Muscle of leg (tissue), 11 donors: ENCODE measurements around the gene MYO1E. TPM values are rescaled to one million over a fixed set of nuclear protein-coding genes. Genes with fewer than 3 reads are reported as not detected.

Source experiments
- DNase-seq: peaks from one replicate; pipeline ENCODE4 v3.0.0; 2013
- H3K27ac ChIP-seq: one replicate; pipeline ENCODE4 v1.5.1; 2013; ENCODE audit warnings: mild to moderate bottlenecking, low read length, control low read depth
- H3K27me3 ChIP-seq: one replicate; pipeline ENCODE4 v1.6.1; 2013; ENCODE audit warnings: low read length; ENCODE audit not compliant: control insufficient read depth, insufficient read depth
- H3K36me3 ChIP-seq: one replicate; pipeline ENCODE4 v1.6.1; 2013; ENCODE audit warnings: low read length; ENCODE audit not compliant: control insufficient read depth, insufficient read depth
- H3K4me1 ChIP-seq: one replicate; pipeline ENCODE4 v1.6.1; 2013; ENCODE audit warnings: low read length; ENCODE audit not compliant: control insufficient read depth, insufficient read depth
- H3K4me3 ChIP-seq: one replicate; pipeline ENCODE4 v1.5.1; 2013; ENCODE audit warnings: low read length, control low read depth
- H3K9me3 ChIP-seq: replicated peaks from 2 replicates; pipeline ENCODE4 v1.6.1; 2013; ENCODE audit warnings: low read depth, low read length; ENCODE audit not compliant: control insufficient read depth
- WGBS: methylation state at CpG from one replicate; pipeline ENCODE4 v1.1.5; 2013; ENCODE audit warnings: missing lambda C conversion rate; ENCODE audit not compliant: insufficient coverage; 5-methylcytosine and 5-hydroxymethylcytosine counted together
- polyA plus RNA-seq, 8 donors: library from polyadenylated mRNA; unstranded; fragments of 120-200 nt; gene quantifications; one replicate each; pipeline versions ENCODE4 v1.2.1 to v1.2.3, GENCODE V29; 2013; ENCODE audit warnings: inconsistent platforms in 1 of 8, low replicate concordance in 1 of 8; ENCODE audit not compliant: insufficient read length in 8 of 8, insufficient read depth in 1 of 8
- total RNA-seq: library from RNA; stranded (reverse); fragments of 120-200 nt; gene quantifications from one replicate; pipeline ENCODE4 v1.2.4, GENCODE V29; 2013

The MYO1E gene
- total and polyA plus RNA-seq, 9 donors: 30.2 to 44.0 (median 36.1) TPM

DNA sequence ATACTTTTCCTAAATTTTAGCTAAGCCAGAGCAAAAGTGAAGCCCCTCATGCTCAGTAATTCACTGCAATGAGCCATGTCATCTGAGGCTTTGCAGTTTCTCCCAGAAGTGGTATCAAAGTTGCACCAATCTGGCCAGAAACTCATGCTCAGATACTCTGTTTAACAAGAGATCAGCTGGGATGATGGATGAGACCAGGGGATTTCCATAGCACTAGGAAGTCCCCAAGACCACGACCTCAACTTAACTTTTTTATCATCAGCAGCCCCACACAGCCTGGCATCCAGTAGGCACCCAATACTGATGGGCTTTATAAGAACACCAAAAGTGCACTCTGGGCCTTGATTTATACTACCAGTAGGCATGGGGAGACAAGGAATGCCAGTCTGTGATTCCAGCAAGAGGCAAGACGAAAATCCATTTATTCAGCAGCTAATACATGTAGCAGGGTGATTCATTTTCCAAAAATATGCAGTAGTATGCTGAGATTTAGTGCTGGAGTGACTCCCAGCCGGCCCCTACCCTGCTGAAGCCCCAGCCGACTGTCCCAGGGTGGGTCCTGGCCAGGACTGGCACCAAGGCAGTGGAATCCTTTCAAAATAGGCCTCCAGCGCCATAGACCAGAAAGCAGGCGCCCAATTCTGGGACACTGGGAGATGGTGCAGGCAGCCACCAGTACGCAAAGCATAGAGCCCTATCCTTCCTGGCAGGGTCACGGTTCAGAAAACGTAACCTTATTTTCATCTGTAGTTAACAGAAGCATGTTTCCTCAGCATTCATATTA lies 166.6 kb downstream of the MYO1E start:
- H3K36me3 ChIP-seq: peaks cover 54% of the 10 kb centered on the region
- 79% methylated on average over 5 of the region's 9 CpGs for WGBS
- no peak for DNase-seq

DNA sequence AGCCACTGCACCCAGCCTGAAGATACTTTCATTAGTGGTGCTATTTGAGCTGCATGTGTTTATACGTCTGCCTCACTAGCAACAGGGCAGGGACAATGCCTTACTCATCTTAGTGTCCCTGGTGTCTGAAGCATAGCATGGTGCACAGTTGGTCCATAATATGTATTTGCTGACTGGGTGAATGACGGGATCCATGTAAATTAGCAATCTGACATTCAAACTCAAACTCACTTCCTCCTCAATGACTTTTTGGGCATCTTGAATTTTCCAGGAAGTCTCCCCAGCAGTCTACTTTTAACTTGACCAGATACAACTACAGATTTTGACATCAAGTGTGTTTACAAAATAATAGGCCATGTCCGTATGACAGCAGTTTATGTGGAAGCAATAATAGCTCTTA lies 169.0 kb downstream of the MYO1E start:
- peaks cover 57% of the 10 kb centered on the region for H3K36me3 ChIP-seq

More for the DNA sequence above, 166.6 kb downstream of the MYO1E start:
- H3K9me3 ChIP-seq: no peaks in the 10 kb centered on the region
- no peaks in the 10 kb centered on the region for H3K27me3 ChIP-seq
- H3K27ac ChIP-seq: no peak overlapping the region
- H3K4me1 ChIP-seq: peaks cover 2% of the 10 kb centered on the region
- no peak overlapping the region for H3K4me3 ChIP-seq

DNA sequence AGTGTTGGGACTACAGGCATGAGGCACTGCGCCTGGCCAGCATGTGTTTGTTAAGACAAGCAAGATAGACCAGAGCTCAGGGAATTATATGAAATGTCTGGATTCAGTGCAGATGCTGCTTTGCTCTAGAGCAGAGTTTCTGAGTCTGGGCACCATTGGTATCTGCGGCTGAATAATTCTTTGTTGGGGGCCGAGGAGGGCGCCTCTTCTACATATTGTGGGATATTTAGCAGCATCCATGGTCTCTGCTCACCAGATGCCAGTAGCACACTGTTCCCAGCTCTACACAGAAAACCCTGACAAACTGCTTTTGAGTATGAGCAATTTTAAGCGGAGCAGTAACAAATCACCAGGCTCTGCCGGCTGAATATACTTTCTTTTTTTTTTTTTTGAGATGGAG lies 169.7 kb downstream of the MYO1E start:
- H3K27ac ChIP-seq: no peak overlapping the region
- DNase-seq: no peak
- H3K27me3 ChIP-seq: no peaks in the 10 kb centered on the region
- H3K36me3 ChIP-seq: peaks cover 62% of the 10 kb centered on the region
- H3K9me3 ChIP-seq: no peaks in the 10 kb centered on the region
- no peak overlapping the region for H3K4me3 ChIP-seq
- 90% methylated on average over 4 of the region's 6 CpGs for WGBS
- H3K4me1 ChIP-seq: peaks cover 2% of the 10 kb centered on the region

More for the DNA sequence above, 169.0 kb downstream of the MYO1E start:
- Histone ChIP-seq H3K27ac (no peak overlapping the region), H3K4me1 (peaks cover 2% of the 10 kb centered on the region), H3K27me3 (no peaks in the 10 kb centered on the region), H3K9me3 (no peaks in the 10 kb centered on the region), H3K4me3 (no peak overlapping the region)
- WGBS: 33% methylated on average over 1 of the region's 3 CpGs
- peak; percentile 51 for DNase-seq

DNA sequence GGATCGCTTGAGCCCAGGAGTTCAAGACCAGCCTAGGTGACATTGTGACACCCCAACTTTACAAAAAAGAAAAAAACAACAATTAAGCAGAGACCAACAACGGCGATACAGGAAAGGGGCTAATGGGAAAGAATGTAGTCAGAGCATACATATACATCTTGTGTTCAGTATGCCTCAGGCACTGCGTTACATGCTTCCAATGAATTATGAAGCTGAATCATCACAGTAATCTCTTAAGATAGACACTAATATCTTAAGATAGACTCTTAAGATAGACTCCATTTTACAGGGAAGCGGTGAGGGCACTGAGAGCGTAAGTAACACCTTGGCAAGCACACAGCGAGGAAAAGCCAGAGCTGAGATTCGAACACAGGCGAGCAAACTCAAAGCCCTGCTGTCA lies 172.1 kb downstream of the MYO1E start:
- H3K27me3 ChIP-seq: no peaks in the 10 kb centered on the region
- peaks cover 46% of the 10 kb centered on the region for H3K36me3 ChIP-seq
- H3K4me3 ChIP-seq: no peak overlapping the region
- WGBS: no CpG with 5 or more reads among the region's 9 CpGs
- H3K4me1 ChIP-seq: peaks cover 2% of the 10 kb centered on the region
- no peaks in the 10 kb centered on the region for H3K9me3 ChIP-seq
- H3K27ac ChIP-seq: no peak overlapping the region
- DNase-seq: no peak

DNA sequence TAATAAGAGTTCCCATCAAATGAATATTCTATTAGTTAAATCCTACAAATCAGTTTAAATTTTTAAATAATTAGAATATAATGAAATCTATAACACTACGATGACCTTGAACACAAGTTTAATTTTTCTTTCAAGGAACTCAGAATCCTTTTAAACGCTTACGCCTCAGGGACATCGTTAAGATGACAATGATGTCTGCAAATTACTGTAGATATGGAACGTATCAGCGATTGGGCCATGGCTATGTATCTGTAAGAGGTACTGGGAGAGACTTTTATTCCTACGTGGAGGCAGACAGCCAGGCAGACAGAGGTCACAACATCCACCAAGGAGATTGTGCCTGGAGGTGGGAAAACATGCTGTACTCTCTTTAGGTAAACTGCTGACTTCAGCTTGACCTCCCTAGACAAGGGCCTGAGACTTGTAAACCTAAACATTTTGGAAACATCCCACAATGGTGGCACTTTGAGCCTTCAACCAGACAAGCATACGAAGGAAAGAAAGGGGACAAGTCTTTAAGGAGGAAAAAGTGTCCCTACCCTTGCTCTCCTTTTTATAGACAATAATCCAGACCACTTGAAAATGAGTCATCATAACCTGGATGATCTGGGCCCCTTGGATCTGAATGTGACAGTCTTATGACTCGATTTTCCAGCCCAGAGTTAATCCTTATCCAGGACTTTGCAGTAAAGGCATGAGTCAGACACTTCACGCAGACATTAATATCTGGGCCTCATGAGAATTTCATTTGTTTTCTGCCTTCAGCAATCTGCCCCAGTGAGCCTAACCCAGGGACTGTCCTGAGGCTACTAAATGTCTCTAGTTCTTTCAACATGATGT lies 172.8 kb downstream of the MYO1E start:
- WGBS: 81% methylated on average over 8 of the region's 10 CpGs
- Histone ChIP-seq H3K9me3 (no peaks in the 10 kb centered on the region), H3K27ac (no peak overlapping the region), H3K36me3 (peaks cover 44% of the 10 kb centered on the region), H3K4me1 (peaks cover 2% of the 10 kb centered on the region), H3K4me3 (no peak overlapping the region), H3K27me3 (no peaks in the 10 kb centered on the region)
- DNase-seq: peak; percentile 37

DNA sequence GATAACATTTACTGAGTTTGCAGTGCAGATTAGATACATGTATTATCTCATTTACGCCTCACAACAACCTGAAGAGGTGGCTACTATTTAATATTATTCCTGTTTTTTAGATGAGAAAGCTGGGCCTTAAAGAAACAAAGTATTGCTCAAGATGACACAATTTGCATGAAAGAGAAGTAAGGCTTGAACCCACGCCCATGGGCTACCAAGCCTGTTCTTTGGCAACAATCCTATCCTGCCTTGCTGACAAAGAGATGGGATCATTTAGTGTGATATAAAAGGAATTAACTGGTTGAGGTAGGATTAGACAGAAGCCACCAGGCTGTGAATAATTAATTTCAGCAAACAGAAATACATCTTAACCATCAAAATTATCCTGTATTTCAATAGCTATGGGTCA lies 175.2 kb downstream of the MYO1E start:
- peaks cover 2% of the 10 kb centered on the region for H3K4me1 ChIP-seq
- 71% methylated on average over 1 of the region's 2 CpGs for WGBS
- H3K27me3 ChIP-seq: no peaks in the 10 kb centered on the region
- no peak for DNase-seq
- H3K27ac ChIP-seq: no peak overlapping the region
- H3K4me3 ChIP-seq: no peak overlapping the region
- no peaks in the 10 kb centered on the region for H3K9me3 ChIP-seq
- peaks cover 43% of the 10 kb centered on the region for H3K36me3 ChIP-seq

DNA sequence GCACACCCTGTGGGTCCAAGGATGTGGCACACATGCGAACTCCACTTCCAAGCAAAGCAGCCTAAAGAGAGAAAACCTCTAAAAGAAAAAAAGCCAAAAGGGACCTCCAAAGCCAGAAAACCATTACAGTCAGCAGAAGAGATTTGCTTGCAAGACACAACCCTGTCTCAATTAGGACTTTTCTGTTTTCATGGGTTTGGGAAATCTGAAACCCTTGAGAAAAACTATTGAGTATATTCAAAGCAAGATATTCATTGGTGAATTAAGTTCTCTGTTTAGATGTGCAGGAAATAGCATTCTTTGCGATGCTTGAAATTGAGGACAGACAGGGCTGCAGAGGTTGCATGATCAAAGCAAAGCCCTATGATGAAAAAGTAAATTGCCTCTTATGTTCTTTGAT lies 176.3 kb downstream of the MYO1E start:
- DNase-seq: no peak
- H3K27me3 ChIP-seq: no peaks in the 10 kb centered on the region
- H3K4me3 ChIP-seq: no peak overlapping the region
- no peak overlapping the region for H3K27ac ChIP-seq
- no peaks in the 10 kb centered on the region for H3K9me3 ChIP-seq
- WGBS: 63% methylated on average over 1 of the region's 2 CpGs
- H3K4me1 ChIP-seq: no peaks in the 10 kb centered on the region
- H3K36me3 ChIP-seq: peaks cover 41% of the 10 kb centered on the region

DNA sequence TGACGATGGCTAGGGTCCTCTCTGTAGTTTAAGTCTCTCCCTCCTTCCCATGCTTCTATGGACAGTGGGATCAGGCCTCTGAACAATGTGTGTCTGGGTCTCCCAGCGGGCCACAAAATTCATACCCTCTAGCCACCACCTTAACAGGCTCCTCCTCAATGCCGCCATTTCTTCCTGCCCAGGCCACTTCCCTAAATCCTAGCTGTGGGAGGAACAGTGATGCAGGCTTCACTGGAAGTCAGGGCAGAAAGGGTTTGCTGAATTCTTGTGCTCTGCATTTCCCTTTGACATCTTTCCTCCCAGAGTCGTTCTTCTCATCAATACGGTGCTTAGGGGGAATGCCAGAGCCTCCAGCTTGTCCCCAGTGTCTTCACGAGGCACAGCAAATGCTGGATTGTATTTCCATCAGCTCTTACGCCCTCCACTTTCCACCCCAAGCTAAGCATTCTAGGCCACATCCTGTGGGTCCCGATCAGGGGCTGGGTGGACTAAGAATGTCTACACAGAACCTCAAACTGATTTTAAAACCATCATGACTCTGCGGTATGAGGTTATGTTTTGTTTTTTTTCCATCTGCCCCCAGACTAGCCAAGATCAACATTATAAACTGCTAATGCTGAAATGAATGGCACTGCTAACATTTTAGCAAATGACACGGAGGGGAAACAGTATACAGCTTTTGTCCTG lies 177.9 kb downstream of the MYO1E start:
- peaks cover 44% of the 10 kb centered on the region for H3K36me3 ChIP-seq
- no peak for DNase-seq
- no peaks in the 10 kb centered on the region for H3K9me3 ChIP-seq
- H3K4me3 ChIP-seq: no peak overlapping the region
- H3K4me1 ChIP-seq: no peaks in the 10 kb centered on the region
- no peaks in the 10 kb centered on the region for H3K27me3 ChIP-seq
- H3K27ac ChIP-seq: no peak overlapping the region
- 67% methylated on average over 3 of the region's 10 CpGs for WGBS

DNA sequence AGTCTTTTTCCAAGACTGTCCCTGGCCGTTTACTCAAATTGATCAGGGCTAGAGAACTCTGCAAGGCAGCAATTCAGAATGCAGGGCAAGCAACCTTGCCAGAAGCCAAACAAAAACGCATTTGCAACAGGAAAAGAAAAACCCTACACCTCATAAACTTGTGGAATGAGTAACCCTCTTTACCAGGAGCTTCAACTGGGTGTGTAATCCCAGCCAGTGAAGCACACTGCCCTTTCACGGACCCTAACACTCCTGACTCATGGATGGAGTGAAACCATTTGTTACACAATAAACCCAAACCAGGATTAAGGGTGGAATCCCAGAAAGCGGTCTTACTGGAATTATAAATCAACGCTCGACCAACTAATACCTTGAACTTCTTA lies 180.8 kb downstream of the MYO1E start:
- WGBS: no CpG with 5 or more reads among the region's 6 CpGs
- DNase-seq: no peak
- Histone ChIP-seq H3K9me3 (no peaks in the 10 kb centered on the region), H3K4me3 (no peak overlapping the region), H3K36me3 (peaks cover 40% of the 10 kb centered on the region), H3K27ac (no peak overlapping the region), H3K27me3 (no peaks in the 10 kb centered on the region), H3K4me1 (no peaks in the 10 kb centered on the region)

DNA sequence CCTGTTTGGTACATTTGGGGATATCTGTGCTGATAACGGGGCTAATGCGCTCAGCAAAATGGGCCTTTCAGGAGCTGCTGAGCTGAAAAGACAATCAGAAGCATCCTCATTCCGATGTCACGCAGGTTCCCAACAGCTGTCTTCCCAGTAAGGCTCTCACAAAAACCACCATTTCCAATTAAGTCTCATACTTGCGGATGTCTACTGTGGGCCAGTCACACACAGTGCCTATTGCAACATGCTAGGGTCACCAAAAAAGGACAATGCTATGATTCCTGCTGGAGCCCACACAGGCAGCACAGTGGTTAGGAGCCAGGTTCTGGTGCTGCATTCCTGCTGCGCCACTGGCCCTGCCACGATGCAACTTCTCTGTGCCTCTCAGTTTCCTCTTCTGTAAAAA lies 182.4 kb downstream of the MYO1E start:
- Histone ChIP-seq H3K4me3 (no peak overlapping the region), H3K27me3 (no peaks in the 10 kb centered on the region), H3K4me1 (no peaks in the 10 kb centered on the region), H3K9me3 (no peaks in the 10 kb centered on the region), H3K36me3 (peaks cover 40% of the 10 kb centered on the region), H3K27ac (no peak overlapping the region)
- no peak for DNase-seq
- WGBS: 92% methylated on average over 5 of the region's 7 CpGs
